ENCODE results near the gene POU3F2. TPM values are rescaled to one million over a fixed set of nuclear protein-coding genes. Genes with fewer than 3 reads are reported as not detected.

The POU3F2 gene
- total RNA-seq, 4 donors from 2014 or later: not detected

DNA sequence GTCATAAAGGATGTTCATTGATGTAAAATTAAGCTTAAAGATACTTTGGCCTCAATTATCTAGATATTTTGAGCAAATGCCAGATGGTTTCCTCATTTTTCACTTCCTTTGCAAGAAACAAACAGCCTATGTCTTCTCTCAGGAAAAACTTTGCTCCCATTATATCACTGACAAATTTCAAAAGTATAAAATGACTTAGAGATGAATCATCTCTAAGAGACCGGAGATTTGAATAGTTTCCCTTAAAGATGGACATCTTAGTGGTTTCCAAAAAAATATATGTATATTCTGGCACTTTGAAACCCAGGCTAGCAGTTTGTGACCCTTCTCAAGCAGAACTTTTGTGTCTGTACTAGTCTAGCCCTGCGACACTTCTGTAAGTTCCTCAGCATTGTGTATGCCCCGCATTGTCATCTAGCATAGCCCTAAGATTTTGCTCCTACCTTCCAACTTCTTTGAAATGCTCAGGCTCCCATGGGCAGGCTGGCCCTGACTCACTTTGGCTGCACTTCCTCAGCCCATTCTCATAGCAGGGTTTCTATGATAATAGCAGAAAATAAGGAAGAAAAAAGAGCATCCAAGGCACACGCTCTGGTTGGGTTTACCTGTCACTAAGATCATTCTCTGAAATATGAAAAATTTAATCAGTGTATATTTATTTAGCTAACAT lies 25.7 kb upstream of the POU3F2 start:
- TF ChIP-seq, protein P1, sequence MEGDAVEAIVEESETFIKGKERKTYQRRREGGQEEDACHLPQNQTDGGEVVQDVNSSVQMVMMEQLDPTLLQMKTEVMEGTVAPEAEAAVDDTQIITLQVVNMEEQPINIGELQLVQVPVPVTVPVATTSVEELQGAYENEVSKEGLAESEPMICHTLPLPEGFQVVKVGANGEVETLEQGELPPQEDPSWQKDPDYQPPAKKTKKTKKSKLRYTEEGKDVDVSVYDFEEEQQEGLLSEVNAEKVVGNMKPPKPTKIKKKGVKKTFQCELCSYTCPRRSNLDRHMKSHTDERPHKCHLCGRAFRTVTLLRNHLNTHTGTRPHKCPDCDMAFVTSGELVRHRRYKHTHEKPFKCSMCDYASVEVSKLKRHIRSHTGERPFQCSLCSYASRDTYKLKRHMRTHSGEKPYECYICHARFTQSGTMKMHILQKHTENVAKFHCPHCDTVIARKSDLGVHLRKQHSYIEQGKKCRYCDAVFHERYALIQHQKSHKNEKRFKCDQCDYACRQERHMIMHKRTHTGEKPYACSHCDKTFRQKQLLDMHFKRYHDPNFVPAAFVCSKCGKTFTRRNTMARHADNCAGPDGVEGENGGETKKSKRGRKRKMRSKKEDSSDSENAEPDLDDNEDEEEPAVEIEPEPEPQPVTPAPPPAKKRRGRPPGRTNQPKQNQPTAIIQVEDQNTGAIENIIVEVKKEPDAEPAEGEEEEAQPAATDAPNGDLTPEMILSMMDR (IDR thresholded peaks at IDR 0.05; ENCODE audit: low read depth): no peak

- TF ChIP-seq, protein P1 (IDR thresholded peaks at IDR 0.05; ENCODE audit: low read depth): no peak
These were observed 22.2 kb upstream of the POU3F2 start for GRCh38 chr6:98812220-98812619.

DNA sequence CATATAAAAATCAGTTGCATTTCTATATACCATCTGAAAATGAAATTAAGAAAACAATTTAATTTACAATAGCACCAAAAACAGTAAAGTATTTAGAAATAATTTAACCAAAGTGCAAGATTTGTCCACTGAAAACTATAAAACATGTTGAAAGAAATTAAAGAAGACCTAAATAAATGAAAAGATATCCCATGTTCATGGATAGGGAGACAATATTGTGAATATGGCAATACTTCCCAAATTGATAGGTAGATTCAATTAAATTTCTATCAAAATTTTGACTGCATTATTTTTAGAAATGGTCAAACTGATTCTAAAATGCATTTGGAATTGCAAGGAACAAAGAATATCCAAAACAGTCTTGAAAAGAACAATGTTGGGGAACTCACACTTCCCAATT lies 17.6 kb upstream of the POU3F2 start:
- TF ChIP-seq, protein P1 (IDR thresholded peaks at IDR 0.05; ENCODE audit: low read depth): no peak

- TF ChIP-seq, protein P1 (IDR thresholded peaks at IDR 0.05; ENCODE audit: low read depth): no peak
These were observed 12.5 kb upstream of the POU3F2 start for GRCh38 chr6:98821756-98822405.

DNA sequence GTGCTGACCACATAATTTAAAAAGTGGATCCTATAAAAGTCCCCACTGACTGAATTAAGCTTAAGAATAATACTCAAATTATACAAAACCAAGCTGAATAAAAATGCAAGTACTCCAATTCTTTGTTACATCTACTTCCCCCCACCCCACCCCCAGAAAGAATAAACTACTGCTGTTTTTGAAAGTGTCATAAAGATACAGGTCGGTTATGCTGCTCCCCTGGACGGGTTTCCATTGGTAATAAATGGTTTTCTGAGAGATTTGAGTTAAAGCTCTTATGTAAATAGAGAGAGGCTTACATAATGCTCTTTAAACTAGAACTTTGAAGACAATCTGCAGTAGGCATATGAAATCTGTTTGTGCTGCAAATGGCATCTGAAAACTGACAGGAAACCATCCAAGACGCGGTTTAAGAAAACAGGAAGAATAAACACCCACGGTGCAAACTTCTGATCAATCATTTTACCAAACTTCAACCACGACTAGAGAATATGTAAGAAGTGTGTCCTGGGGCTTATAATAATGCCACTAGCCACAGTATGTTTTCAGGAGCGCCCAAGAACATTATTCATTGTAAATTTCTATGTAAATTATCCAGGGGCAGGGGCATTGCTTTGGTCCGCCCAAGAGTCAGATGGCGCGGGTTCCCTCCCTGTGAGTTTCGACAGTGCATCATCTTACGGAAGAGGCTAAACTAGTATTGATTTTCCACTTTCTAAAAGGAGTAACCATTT lies 10.8 kb upstream of the POU3F2 start:
- TF ChIP-seq, protein P1 (IDR thresholded peaks at IDR 0.05; ENCODE audit: low read depth): no peak

DNA sequence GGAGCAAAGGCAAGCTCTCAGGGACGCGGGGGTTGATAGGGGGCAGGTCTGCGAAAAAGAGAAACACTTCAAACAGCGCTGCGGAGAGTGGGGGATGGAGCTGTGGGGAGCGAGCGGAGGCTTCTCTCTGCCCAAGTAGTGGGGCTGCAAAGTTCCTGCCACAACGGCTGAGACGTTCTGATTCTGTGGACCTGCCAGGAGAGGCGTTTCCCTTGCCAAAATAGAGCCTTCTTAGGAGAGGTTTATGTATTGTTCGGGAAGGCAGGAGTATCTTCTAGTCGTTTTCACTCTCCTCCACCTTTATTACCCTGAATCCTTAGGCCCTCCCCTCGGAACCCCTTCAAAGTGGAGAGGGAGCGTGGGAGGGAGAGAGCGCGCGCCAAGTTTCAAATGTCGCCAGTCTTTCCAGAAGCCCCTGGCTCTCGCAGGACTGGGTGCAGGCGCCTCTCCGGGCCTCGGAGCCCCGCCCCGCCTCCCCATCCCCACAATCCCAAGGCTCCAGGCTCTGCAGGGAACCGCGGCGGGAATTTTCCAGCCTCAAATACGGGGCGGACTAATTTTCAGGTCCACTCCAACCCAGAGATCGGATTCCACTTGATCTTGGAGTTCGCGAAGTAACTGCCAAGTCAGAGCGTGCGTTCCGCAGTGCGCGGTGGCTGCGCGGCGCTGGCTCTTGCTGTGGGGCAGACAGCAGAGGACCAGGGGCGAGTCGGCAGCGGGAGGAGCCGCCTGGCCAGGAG lies 10.0 kb upstream of the POU3F2 start:
- TF ChIP-seq, protein P1 (IDR thresholded peaks at IDR 0.05; ENCODE audit: low read depth): no peak
